NCI-H1436 treated with DMSO at 0.1 percent for 48 hours (cell line): ENCODE measurements around the gene ABHD15.

Experiments used
- DNase-seq: peaks from one replicate; lab custom pipeline; 2025; lab: John Stamatoyannopoulos, UW

Gene ABHD15

GRCh38 chr17:29518359-29518758 is 48.5 kb downstream of the ABHD15 start:
- DNase-seq = no peak

- DNase-seq = no peak
These were observed 52.0 kb downstream of the ABHD15 start for GRCh38 chr17:29514792-29515191.

DNA sequence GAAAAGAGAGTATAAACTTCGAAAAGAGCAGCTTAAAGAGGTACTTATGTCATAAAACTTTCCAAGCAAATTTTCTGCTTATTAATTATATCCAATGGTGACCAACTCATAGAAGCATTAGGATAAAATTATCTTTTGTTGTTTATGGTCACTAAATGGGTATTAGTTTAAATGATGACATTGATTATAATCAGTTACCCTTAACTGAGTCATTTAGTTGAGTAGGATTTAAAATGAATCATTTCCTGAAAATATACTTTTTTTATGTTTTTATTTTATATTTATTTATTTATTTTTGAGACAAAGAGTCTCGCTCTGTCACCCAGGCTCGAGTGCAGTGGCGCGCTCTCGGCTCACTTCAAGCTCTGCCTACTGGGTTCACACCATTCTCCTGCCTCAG is 55.9 kb downstream of the ABHD15 start:
- DNase-seq = no peak
